Right ventricle myocardium superior (tissue), 1 donor: Measurements from ENCODE around the gene CD6. TPM values are rescaled to one million over a fixed set of nuclear protein-coding genes. Genes with fewer than 3 reads are reported as not detected.

ENCODE experiments used
- ATAC-seq: fragments of 200-7000 bp; cut with Tn5 transposase; one replicate; pipeline ENCODE4 v1.9.1; 2020; ENCODE audit warnings: mild to moderate bottlenecking; ENCODE audit not compliant: poor library complexity
- DNase-seq: peaks from one replicate; pipeline ENCODE4 v3.0.0-alpha.2; 2020
- intact Hi-C: fragments of 100-400 bp; cut with DNase I; formaldehyde crosslinking; loops from one replicate; pipeline ENCODE4 v1.11.2; 2022
- total RNA-seq: library from RNA; stranded (reverse); fragmentation: NEBNext Ultra II Directional; extraction: Animal tissue kit (Norgen Biotek cat#: 25700); gene quantifications from one replicate; pipeline ENCODE4 v1.2.1, GENCODE V29; 2021
- donor health status: DM: no; HTN: yes; CAD: no; lungs with severe emphysema.

CD6 gene
- total RNA-seq, 1 donor from 2014 or later = 0.08 TPM

DNA sequence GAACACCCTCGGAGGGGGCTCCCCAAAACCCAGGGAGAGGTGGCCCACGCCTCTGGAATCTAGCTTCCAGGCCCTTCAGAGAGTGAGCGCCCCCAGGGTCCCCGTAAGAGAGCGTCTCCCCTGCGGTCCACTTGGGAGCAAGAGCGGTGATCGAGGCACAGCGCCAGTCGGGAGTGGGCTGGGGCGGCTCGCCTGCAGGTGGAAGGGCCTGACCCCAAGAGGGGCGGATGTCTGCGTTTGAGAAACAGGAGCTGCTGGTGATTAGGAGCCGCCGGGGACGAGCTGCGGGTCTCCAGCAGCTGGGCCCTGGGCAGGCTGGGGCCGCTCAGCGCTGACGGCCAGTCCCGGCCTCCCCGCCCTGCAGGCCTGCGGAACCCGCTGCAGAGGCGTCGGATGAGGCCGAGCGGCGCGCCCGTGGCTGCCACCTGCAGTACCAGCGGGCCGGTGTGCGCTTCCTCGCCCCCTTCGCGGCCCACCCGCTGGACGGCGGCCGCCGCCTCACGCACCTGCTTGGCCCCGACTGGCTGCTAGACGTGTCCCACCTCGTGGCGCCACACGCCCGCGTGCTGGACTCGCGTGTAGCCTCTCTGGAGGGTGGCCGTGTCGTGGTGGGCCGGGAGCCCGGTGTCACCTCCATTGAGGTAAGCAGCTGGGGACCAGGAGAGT is 37.2 kb upstream of the CD6 start:
- intact Hi-C loops = no loop called here
- DNase-seq (no peak), ATAC-seq (no peak)

- no peak for DNase-seq
- intact Hi-C loops = no loop called here
- no peak for ATAC-seq
Observed at GRCh38 chr11:60934790-60935605, 36.5 kb upstream of the CD6 start.

GRCh38 chr11:60935676-60936442 is 35.6 kb upstream of the CD6 start:
- DNase-seq = no peak

GRCh38 chr11:60936467-60937143 is 34.9 kb upstream of the CD6 start:
- no peak for ATAC-seq
- intact Hi-C loops = no loop called here
- no peak for DNase-seq

More at GRCh38 chr11:60935676-60936442, 35.6 kb upstream of the CD6 start:
- intact Hi-C loops = no loop called here
- ATAC-seq = no peak

GRCh38 chr11:60937144-60937527 is 34.3 kb upstream of the CD6 start:
- intact Hi-C loops = no loop called here
- DNase-seq (no peak), ATAC-seq (peak; percentile 5)

- DNase-seq = no peak
- intact Hi-C loops = no loop called here
Observed at GRCh38 chr11:60937811-60938210, 33.7 kb upstream of the CD6 start.

GRCh38 chr11:60938500-60938899 is 33.0 kb upstream of the CD6 start:
- DNase-seq = no peak
- intact Hi-C loops = no loop called here
- ATAC-seq = no peak

More at GRCh38 chr11:60937811-60938210, 33.7 kb upstream of the CD6 start:
- no peak for ATAC-seq

DNA sequence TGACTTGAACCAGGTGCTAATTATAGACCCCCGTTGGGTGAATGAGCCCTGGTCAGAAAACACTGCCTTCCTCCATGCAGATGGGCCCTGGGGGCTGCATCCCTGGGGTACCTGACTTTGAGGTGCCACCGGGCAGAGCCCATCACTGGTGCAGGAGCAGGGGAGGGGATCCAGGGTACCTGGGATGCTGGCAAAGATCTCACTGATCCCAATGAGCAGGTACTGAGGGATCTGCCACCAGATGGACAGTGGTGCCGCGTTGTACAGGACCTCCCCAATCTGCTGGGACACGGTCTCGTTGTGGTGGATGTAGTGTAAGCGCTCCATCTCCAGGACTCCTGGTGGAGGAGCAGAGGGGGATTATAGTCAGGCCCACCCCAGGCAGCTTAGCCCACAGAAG is 32.2 kb upstream of the CD6 start:
- DNase-seq (no peak), ATAC-seq (no peak)
- intact Hi-C loops = no loop called here

GRCh38 chr11:60939855-60940254 is 31.6 kb upstream of the CD6 start:
- ATAC-seq (no peak), DNase-seq (no peak)
- intact Hi-C loops = no loop called here

- no peak for ATAC-seq
- no peak for DNase-seq
- intact Hi-C loops = no loop called here
Observed at GRCh38 chr11:60941371-60942119, 29.9 kb upstream of the CD6 start.

DNA sequence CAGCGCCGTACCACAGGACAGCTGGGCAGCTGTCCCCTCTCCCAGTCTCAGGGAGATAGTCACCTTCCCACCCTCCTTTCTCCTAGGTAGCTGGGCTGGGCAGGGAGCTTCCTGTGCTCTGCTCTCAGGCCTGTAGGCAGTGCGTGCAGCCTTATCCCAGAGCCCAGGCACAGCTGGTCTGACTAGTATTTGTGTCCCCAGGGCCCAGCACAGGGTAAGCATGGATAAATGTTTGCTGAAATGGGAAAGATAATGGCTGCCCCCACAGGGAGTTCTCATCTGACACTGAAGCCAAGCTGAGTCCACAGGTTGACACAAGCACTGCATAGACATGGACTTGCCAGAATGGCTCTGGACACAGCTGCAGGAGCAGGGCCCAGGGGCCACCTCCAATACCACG is 29.3 kb upstream of the CD6 start:
- no peak for DNase-seq
- no peak for ATAC-seq
- intact Hi-C loops = no loop called here

- ATAC-seq = no peak
- DNase-seq = no peak
- intact Hi-C loops = no loop called here
Observed at GRCh38 chr11:60942970-60943565, 28.4 kb upstream of the CD6 start.

- ATAC-seq (no peak), DNase-seq (no peak)
- intact Hi-C loops = no loop called here
Observed at GRCh38 chr11:60944490-60945294, 26.8 kb upstream of the CD6 start.

- intact Hi-C loops = no loop called here
- no peak for DNase-seq
- no peak for ATAC-seq
Observed at GRCh38 chr11:60945295-60945667, 26.2 kb upstream of the CD6 start.

GRCh38 chr11:60946601-60947264 is 24.7 kb upstream of the CD6 start:
- intact Hi-C loops = no loop called here
- ATAC-seq (no peak), DNase-seq (no peak)

GRCh38 chr11:60947700-60948099 is 23.8 kb upstream of the CD6 start:
- intact Hi-C loops = no loop called here
- ATAC-seq (no peak), DNase-seq (no peak)

GRCh38 chr11:60948250-60948649 is 23.2 kb upstream of the CD6 start:
- no peak for DNase-seq
- no peak for ATAC-seq
- intact Hi-C loops = no loop called here
